Astrocyte (in vitro differentiated cells and primary cell): Measurements from ENCODE around the gene BTBD18. TPM values are rescaled to one million over a fixed set of nuclear protein-coding genes. Genes with fewer than 3 reads are reported as not detected.
A peak's percentile ranks its signal among the peaks of the same experiment; 100 is the strongest.

Experiments used
- DNase-seq: peaks from one replicate; pipeline ENCODE4 v3.0.0-alpha.2; 2010; ENCODE audit warnings: low read depth
- FAIRE-seq: peaks from 2 replicates; lab custom pipeline; 2011; peaks lifted over from hg19 to GRCh38; lab: Jason Lieb, UNC
- H2AFZ ChIP-seq: 2 replicates; pipeline ENCODE4 v1.6.0; 2012; ENCODE audit warnings: low read depth, low read length, inconsistent platforms
- H3K27ac ChIP-seq: 2 replicates; pipeline ENCODE4 v1.5.1; 2011; ENCODE audit warnings: low read depth, low read length, inconsistent platforms
- H3K27me3 ChIP-seq: 2 replicates; pipeline ENCODE4 v1.6.0; 2011; ENCODE audit warnings: low read length, inconsistent platforms; ENCODE audit not compliant: insufficient read depth
- H3K36me3 ChIP-seq: 2 replicates; pipeline ENCODE4 v1.5.1; 2011; ENCODE audit warnings: low read length, inconsistent platforms; ENCODE audit not compliant: insufficient read depth
- H3K4me1 ChIP-seq: 2 replicates; pipeline ENCODE4 v1.5.1; 2011; ENCODE audit warnings: low read length, inconsistent platforms; ENCODE audit not compliant: insufficient read depth
- H3K4me2 ChIP-seq: 2 replicates; pipeline ENCODE4 v1.6.0; 2012; ENCODE audit warnings: low read length, inconsistent platforms
- H3K4me3 ChIP-seq: 2 replicates; pipeline ENCODE4 v1.5.1; 2011; ENCODE audit warnings: low read depth, mild to moderate bottlenecking, low read length, inconsistent platforms; ENCODE audit not compliant: insufficient read depth
- H3K79me2 ChIP-seq: 2 replicates; pipeline ENCODE4 v1.6.0; 2012; ENCODE audit warnings: mild to moderate bottlenecking, low read length, inconsistent platforms; ENCODE audit not compliant: insufficient read depth
- H3K9ac ChIP-seq: 2 replicates; pipeline ENCODE4 v1.6.0; 2012; ENCODE audit warnings: mild to moderate bottlenecking, low read length, inconsistent platforms
- H3K9me3 ChIP-seq: 2 replicates; pipeline ENCODE4 v1.5.1; 2012; ENCODE audit warnings: low read depth, mild to moderate bottlenecking, low read length, inconsistent platforms; ENCODE audit not compliant: insufficient read depth
- H4K20me1 ChIP-seq: 2 replicates; pipeline ENCODE4 v1.6.0; 2012; ENCODE audit warnings: low read length, inconsistent platforms; ENCODE audit not compliant: insufficient read depth
- H3K27ac Mint-ChIP-seq: one replicate; pipeline ENCODE4 v1.8.0; 2021; ENCODE audit warnings: mild to moderate bottlenecking, mixed read lengths; ENCODE audit not compliant: unreplicated experiment
- H3K27me3 Mint-ChIP-seq: one replicate; pipeline ENCODE4 v1.8.0; 2021; ENCODE audit warnings: low read depth, mixed read lengths; ENCODE audit not compliant: unreplicated experiment
- H3K36me3 Mint-ChIP-seq: one replicate; pipeline ENCODE4 v1.8.0; 2021; ENCODE audit warnings: low read depth, mixed read lengths; ENCODE audit not compliant: unreplicated experiment
- H3K4me1 Mint-ChIP-seq: one replicate; pipeline ENCODE4 v1.8.0; 2021; ENCODE audit warnings: low read depth, mixed read lengths; ENCODE audit not compliant: unreplicated experiment
- H3K4me3 Mint-ChIP-seq: one replicate; pipeline ENCODE4 v1.8.0; 2021; ENCODE audit warnings: mild to moderate bottlenecking, moderate library complexity, mixed read lengths; ENCODE audit not compliant: unreplicated experiment
- H3K9me3 Mint-ChIP-seq: one replicate; pipeline ENCODE4 v1.8.0; 2021; ENCODE audit warnings: mild to moderate bottlenecking, mixed read lengths; ENCODE audit not compliant: unreplicated experiment
- CTCF ChIP-seq: IDR thresholded peaks from 2 replicates; pipeline ENCODE4 v1.5.1; 2011; ENCODE audit warnings: low read depth, mild to moderate bottlenecking, inconsistent platforms, low read length, moderate library complexity; ENCODE audit not compliant: insufficient read depth
- EZH2 ChIP-seq: IDR thresholded peaks from 2 replicates; pipeline ENCODE4 v1.6.1; 2012; ENCODE audit warnings: mild to moderate bottlenecking, low read length, inconsistent platforms; ENCODE audit not compliant: insufficient read depth
- total RNA-seq: library from RNA; stranded (reverse); gene quantifications from 2 replicates; pipeline ENCODE4 v1.2.1, GENCODE V29; 2021

BTBD18 gene
- total RNA-seq, 1 donor from 2014 or later, result not detected

- H3K36me3 Mint-ChIP-seq, result peaks cover 19% of the 10 kb centered on the region
- H4K20me1 ChIP-seq, result peaks cover 93% of the 10 kb centered on the region
- peak; percentile 52 for DNase-seq
These were observed 34.8 kb upstream of the BTBD18 start for GRCh38 chr11:57786436-57786835.

GRCh38 chr11:57785072-57785471, 33.5 kb upstream of the BTBD18 start:
- no peak overlapping the region for H3K27ac Mint-ChIP-seq
- peaks cover 93% of the 10 kb centered on the region for H4K20me1 ChIP-seq
- H3K27ac ChIP-seq, result no peak overlapping the region
- no peaks in the 10 kb centered on the region for H3K36me3 ChIP-seq
- H3K79me2 ChIP-seq, result peaks cover 99% of the 10 kb centered on the region
- H2AFZ ChIP-seq, result no peak overlapping the region
- H3K4me1 ChIP-seq, result peaks cover 7% of the 10 kb centered on the region
- TF ChIP-seq CTCF, result no peak
- TF ChIP-seq EZH2, result no peak
- DNase-seq, result no peak
- H3K9me3 Mint-ChIP-seq, result no peaks in the 10 kb centered on the region
- no peak overlapping the region for H3K4me3 ChIP-seq
- H3K4me2 ChIP-seq, result no peak overlapping the region
- H3K27me3 ChIP-seq, result no peaks in the 10 kb centered on the region
- no peaks in the 10 kb centered on the region for H3K27me3 Mint-ChIP-seq
- H3K9ac ChIP-seq, result no peak overlapping the region
- no peak overlapping the region for H3K4me3 Mint-ChIP-seq
- H3K4me1 Mint-ChIP-seq, result peaks cover 61% of the 10 kb centered on the region
- H3K36me3 Mint-ChIP-seq, result peaks cover 14% of the 10 kb centered on the region
- no peaks in the 10 kb centered on the region for H3K9me3 ChIP-seq
- no peak for FAIRE-seq

More at GRCh38 chr11:57786436-57786835, 34.8 kb upstream of the BTBD18 start:
- FAIRE-seq, result no peak
- Histone ChIP-seq H3K79me2 (peaks cover 99% of the 10 kb centered on the region), H3K36me3 (no peaks in the 10 kb centered on the region), H3K4me2 (no peak overlapping the region), H3K27me3 (no peaks in the 10 kb centered on the region), H2AFZ (no peak overlapping the region), H3K27ac (no peak overlapping the region), H3K4me1 (peaks cover 7% of the 10 kb centered on the region), H3K9ac (no peak overlapping the region), H3K9me3 (no peaks in the 10 kb centered on the region), H3K4me3 (no peak overlapping the region)
- TF ChIP-seq EZH2 (no peak), CTCF (no peak)
- Mint-ChIP-seq H3K9me3 (no peaks in the 10 kb centered on the region), H3K4me1 (peaks cover 58% of the 10 kb centered on the region), H3K27me3 (no peaks in the 10 kb centered on the region), H3K4me3 (no peak overlapping the region), H3K27ac (peak overlapping the region; percentile 58)

- peaks cover 10% of the 10 kb centered on the region for H3K36me3 Mint-ChIP-seq
These were observed 29.9 kb upstream of the BTBD18 start for GRCh38 chr11:57781529-57781943.

More at GRCh38 chr11:57781529-57781943, 29.9 kb upstream of the BTBD18 start:
- Histone ChIP-seq H3K36me3 (no peaks in the 10 kb centered on the region), H3K4me2 (no peak overlapping the region), H3K9me3 (no peaks in the 10 kb centered on the region), H3K27me3 (no peaks in the 10 kb centered on the region), H4K20me1 (peaks cover 91% of the 10 kb centered on the region), H3K9ac (no peak overlapping the region), H3K27ac (no peak overlapping the region), H2AFZ (no peak overlapping the region), H3K4me1 (peaks cover 32% of the 10 kb centered on the region), H3K4me3 (no peak overlapping the region), H3K79me2 (peaks cover 97% of the 10 kb centered on the region)
- peaks cover 66% of the 10 kb centered on the region for H3K4me1 Mint-ChIP-seq
- TF ChIP-seq CTCF (no peak), EZH2 (no peak)
- H3K4me3 Mint-ChIP-seq, result peak overlapping the region; percentile 27
- DNase-seq (no peak), FAIRE-seq (no peak)
- H3K27me3 Mint-ChIP-seq, result no peaks in the 10 kb centered on the region
- H3K27ac Mint-ChIP-seq, result peak overlapping the region; percentile 90
- H3K9me3 Mint-ChIP-seq, result no peaks in the 10 kb centered on the region
